ENCODE results near the gene SPPL2A. TPM values are rescaled to one million over a fixed set of nuclear protein-coding genes. Genes with fewer than 3 reads are reported as not detected.
"Not testable (repeated sequence)": the region's sequence is repeated elsewhere in the genome, so short reads cannot be mapped to it uniquely, and the experiment has no call there.

The SPPL2A gene
- total and polyA plus RNA-seq, 2 donors, result 50.7 to 55.6 TPM

DNA sequence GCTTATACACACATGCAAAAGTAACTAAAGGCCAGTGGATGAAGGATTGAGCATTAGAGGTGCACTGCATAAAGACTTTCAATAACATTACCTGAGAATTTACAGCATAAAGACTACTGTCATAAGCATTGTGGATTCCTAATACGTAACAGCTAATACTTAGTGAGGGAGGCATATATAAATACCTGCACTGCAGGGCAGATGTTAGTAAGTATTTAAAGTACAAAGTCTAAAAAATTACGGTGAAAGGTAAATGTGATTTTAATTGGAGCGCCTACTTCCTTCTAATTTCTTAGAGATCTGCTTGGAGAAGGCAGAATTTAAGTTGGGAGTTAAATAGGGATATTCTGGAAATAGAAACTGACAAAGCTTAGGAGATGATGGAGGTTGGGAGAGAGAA is 53.5 kb downstream of the SPPL2A start:
- Histone ChIP-seq H3K36me3 (ENCODE audit: control insufficient read depth in 2 of 2, insufficient read depth in 2 of 2, low read length in 1 of 2) (peaks cover 3 to 9% of the 10 kb centered on the region in 2 donors), H3K27ac (ENCODE audit: low read depth in 1 of 2, low read length in 1 of 2) (no peak overlapping the region), H3K4me3 (ENCODE audit: low read length in 2 of 2) (no peak overlapping the region), H3K4me1 (ENCODE audit: control insufficient read depth in 2 of 2, insufficient read depth in 2 of 2, low read length in 2 of 2) (no peaks in the 10 kb centered on the region), H3K27me3 (ENCODE audit: control insufficient read depth in 2 of 2, insufficient read depth in 1 of 2, low read length in 1 of 2) (no peaks in the 10 kb centered on the region), H3K9me3 (ENCODE audit: control insufficient read depth in 2 of 2, insufficient read depth in 1 of 2, low read length in 1 of 2) (no peaks in the 10 kb centered on the region)
- WGBS, result 99% methylated on average over 3 of the region's 3 CpGs
- DNase-seq (ENCODE audit: low read depth in 6 of 9, low spot score in 9 of 9), result no peak

DNA sequence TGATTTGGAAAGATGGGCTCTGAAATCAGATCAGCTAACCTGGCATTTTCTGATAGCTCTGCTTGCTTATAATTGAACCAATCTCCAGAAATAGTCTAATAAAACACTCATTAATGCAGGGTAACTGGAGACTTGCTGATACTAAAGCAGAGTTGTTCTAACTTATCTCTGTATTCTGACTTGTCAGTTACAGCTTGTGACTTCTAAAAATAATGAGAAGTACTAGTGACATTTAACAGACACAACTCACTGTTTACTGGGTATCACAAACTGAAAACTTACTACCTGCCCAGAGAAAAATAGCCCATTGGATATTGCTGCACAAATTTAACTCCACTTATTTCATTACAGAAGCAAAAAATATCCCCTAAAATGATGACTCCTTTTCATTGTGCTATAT is 54.9 kb downstream of the SPPL2A start:
- H3K4me1 ChIP-seq (ENCODE audit: control insufficient read depth in 2 of 2, insufficient read depth in 2 of 2, low read length in 2 of 2), result no peaks in the 10 kb centered on the region
- H3K36me3 ChIP-seq (ENCODE audit: control insufficient read depth in 2 of 2, insufficient read depth in 2 of 2, low read length in 1 of 2), result peaks cover 3 to 9% of the 10 kb centered on the region in 2 donors
- H3K27ac ChIP-seq (ENCODE audit: low read depth in 1 of 2, low read length in 1 of 2), result no peak overlapping the region
- no peak overlapping the region for H3K4me3 ChIP-seq (ENCODE audit: low read length in 2 of 2)
- H3K9me3 ChIP-seq (ENCODE audit: control insufficient read depth in 2 of 2, insufficient read depth in 1 of 2, low read length in 1 of 2), result no peaks in the 10 kb centered on the region
- no peaks in the 10 kb centered on the region for H3K27me3 ChIP-seq (ENCODE audit: control insufficient read depth in 2 of 2, insufficient read depth in 1 of 2, low read length in 1 of 2)
- DNase-seq (ENCODE audit: low read depth in 6 of 9, low spot score in 9 of 9), result no peak

DNA sequence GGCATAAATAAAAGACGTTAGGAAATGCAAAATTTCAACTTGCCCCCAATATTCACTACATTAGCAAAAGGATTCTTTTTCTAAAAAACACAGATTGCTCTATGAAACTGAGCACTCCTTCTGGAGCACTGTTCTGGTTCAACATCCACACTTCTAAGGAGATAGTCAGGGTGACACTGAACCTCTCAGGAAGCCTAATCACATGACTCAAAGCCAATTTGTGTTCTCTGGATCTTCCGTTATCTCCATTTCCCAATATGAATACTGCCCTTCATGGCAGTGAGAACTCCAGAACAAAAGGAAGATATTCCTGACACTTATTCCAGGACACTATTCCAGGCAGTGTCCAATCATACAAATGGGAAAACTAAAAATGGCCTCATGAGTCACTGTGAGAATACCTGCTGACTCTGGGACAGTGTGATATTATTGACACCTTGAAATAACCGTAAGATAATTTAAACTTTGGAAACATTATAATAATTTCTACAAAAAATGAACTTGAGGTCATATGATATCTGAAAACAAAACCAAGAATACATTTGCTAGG is 57.6 kb downstream of the SPPL2A start:
- DNase-seq (ENCODE audit: low read depth in 6 of 9, low spot score in 9 of 9), result no peak
- Histone ChIP-seq H3K36me3 (ENCODE audit: control insufficient read depth in 2 of 2, insufficient read depth in 2 of 2, low read length in 1 of 2) (peaks cover 3 to 5% of the 10 kb centered on the region in 2 donors), H3K27ac (ENCODE audit: low read depth in 1 of 2, low read length in 1 of 2) (no peak overlapping the region), H3K27me3 (ENCODE audit: control insufficient read depth in 2 of 2, insufficient read depth in 1 of 2, low read length in 1 of 2) (no peaks in the 10 kb centered on the region), H3K9me3 (ENCODE audit: control insufficient read depth in 2 of 2, insufficient read depth in 1 of 2, low read length in 1 of 2) (no peaks in the 10 kb centered on the region), H3K4me3 (ENCODE audit: low read length in 2 of 2) (no peak overlapping the region), H3K4me1 (ENCODE audit: control insufficient read depth in 2 of 2, insufficient read depth in 2 of 2, low read length in 2 of 2) (no peaks in the 10 kb centered on the region)
- WGBS, result 98% methylated on average over 3 of the region's 3 CpGs

DNA sequence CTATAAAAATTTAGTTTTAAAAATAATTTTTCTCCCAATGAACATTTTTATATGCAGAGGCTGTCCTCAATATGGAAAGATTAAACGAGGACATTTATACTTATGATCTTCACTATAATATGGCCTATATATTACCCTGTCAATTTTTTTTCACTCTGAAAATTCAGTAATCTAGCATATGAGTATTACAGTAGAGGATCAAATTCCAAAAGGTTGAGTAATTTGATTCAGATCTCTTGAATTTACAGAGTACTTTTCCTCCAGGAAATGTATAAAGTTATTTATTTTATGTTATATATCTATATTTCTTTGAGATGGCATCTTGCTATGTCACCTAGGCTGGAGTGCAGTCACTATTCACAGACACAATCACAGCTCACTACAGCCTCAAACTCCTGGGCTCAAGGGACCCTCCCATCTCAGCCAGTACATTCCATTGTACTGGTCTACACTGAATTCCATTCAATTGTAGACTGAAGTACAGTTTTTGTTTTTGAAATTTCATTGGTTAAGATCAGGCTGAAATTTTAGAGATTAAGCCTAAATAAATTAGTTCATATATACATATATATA is 62.7 kb downstream of the SPPL2A start:
- no peak overlapping the region for H3K4me3 ChIP-seq (ENCODE audit: low read length in 2 of 2)
- DNase-seq (ENCODE audit: low read depth in 6 of 9, low spot score in 9 of 9), result no peak
- H3K9me3 ChIP-seq (ENCODE audit: control insufficient read depth in 2 of 2, insufficient read depth in 1 of 2, low read length in 1 of 2), result no peaks in the 10 kb centered on the region
- no peaks in the 10 kb centered on the region for H3K27me3 ChIP-seq (ENCODE audit: control insufficient read depth in 2 of 2, insufficient read depth in 1 of 2, low read length in 1 of 2)
- no peaks in the 10 kb centered on the region for H3K4me1 ChIP-seq (ENCODE audit: control insufficient read depth in 2 of 2, insufficient read depth in 2 of 2, low read length in 2 of 2)
- WGBS, result 97% methylated on average over 1 of the region's 1 CpG
- no peak overlapping the region for H3K27ac ChIP-seq (ENCODE audit: low read depth in 1 of 2, low read length in 1 of 2)
- peaks cover 2% of the 10 kb centered on the region in 2 donors for H3K36me3 ChIP-seq (ENCODE audit: control insufficient read depth in 2 of 2, insufficient read depth in 2 of 2, low read length in 1 of 2)

DNA sequence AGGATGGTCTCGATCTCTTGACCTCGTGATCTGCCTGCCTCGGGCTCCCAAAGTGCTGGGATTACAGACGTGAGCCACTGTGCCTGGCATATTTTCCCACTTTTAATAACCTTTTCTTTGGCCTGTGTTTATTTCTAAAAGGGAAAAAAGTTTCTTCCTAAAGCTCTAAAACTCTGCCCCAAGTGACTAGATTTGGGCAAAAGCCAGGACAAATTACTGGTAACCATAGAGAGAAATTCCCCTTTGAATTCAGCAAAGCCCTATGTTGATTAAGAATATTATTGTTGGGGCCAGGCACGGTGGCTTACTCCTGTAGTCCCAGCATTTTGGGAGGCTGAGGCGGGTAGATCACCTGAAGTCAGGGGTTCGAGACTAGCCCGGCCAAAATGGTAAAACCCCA is 67.4 kb downstream of the SPPL2A start:
- H3K9me3 ChIP-seq (ENCODE audit: control insufficient read depth in 2 of 2, insufficient read depth in 1 of 2, low read length in 1 of 2), result no peaks in the 10 kb centered on the region
- no peaks in the 10 kb centered on the region for H3K4me1 ChIP-seq (ENCODE audit: control insufficient read depth in 2 of 2, insufficient read depth in 2 of 2, low read length in 2 of 2)
- no peaks in the 10 kb centered on the region for H3K36me3 ChIP-seq (ENCODE audit: control insufficient read depth in 2 of 2, insufficient read depth in 2 of 2, low read length in 1 of 2)
- H3K27me3 ChIP-seq (ENCODE audit: control insufficient read depth in 2 of 2, insufficient read depth in 1 of 2, low read length in 1 of 2), result no peaks in the 10 kb centered on the region
- no peak overlapping the region for H3K27ac ChIP-seq (ENCODE audit: low read depth in 1 of 2, low read length in 1 of 2)
- DNase-seq (ENCODE audit: low read depth in 6 of 9, low spot score in 9 of 9), result no peak
- WGBS, result 98% methylated on average over 8 of the region's 8 CpGs
- H3K4me3 ChIP-seq (ENCODE audit: low read length in 2 of 2), result no peak overlapping the region

DNA sequence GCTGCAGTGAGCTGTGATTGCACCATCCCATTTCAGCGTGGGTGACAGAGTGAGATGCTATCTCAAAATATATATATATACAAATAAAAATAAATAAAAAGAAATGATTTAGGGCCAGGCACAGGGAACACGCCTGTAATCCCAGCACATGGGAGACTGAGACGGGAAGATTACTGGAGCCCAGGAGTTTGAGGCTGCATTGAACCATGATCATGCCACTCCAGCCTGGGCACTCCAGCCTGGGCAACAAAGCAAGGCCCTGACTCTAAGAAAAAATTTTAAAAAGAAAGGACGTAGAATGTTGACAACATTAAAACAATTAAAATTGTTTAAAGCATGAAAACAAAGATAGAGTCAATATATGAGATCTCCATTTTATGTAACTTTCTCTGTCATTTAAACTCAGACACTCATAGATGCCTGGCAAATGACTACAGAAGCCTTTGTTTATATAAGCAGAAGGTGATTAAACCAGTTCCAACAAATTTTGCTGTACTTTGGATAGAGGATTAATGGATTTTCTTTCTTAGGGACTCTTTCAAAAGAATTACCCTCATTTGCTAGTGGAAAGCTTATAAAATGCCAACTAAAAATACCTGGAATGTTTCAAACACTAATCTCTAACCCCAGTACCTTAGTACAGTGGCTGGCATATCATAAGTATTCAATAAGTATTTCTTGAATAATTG is 68.3 kb downstream of the SPPL2A start:
- Histone ChIP-seq H3K36me3 (ENCODE audit: control insufficient read depth in 2 of 2, insufficient read depth in 2 of 2, low read length in 1 of 2) (no peaks in the 10 kb centered on the region), H3K27me3 (ENCODE audit: control insufficient read depth in 2 of 2, insufficient read depth in 1 of 2, low read length in 1 of 2) (no peaks in the 10 kb centered on the region), H3K9me3 (ENCODE audit: control insufficient read depth in 2 of 2, insufficient read depth in 1 of 2, low read length in 1 of 2) (no peaks in the 10 kb centered on the region), H3K27ac (ENCODE audit: low read depth in 1 of 2, low read length in 1 of 2) (no peak overlapping the region), H3K4me1 (ENCODE audit: control insufficient read depth in 2 of 2, insufficient read depth in 2 of 2, low read length in 2 of 2) (no peaks in the 10 kb centered on the region), H3K4me3 (ENCODE audit: low read length in 2 of 2) (no peak overlapping the region)
- DNase-seq (ENCODE audit: low read depth in 6 of 9, low spot score in 9 of 9), result no peak
- WGBS, result 97% methylated on average over 4 of the region's 4 CpGs

DNA sequence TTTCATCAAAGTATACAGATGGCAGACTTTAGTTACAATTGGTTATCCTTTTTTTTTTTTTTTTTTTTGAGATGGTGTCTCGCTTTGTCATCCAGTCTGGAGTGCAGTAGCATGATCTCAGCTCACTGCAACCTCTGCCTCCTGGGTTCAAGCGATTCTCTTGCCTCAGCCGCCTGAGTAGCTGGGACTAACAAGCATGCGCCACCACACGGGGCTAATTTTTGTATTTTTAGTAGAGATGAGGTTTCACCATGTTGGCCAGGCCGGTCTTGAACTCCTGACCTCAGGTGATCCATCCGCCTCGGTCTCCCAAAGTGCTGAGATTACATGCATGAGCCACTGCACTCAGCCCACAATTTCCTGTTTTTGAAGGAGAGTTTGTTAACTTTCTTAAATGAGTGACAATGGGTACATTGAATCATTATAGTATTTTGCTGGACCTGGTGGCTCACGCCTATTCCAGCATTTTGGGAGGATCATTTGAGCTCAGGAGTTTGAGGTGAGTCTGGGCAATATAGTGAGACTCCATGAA is 70.8 kb downstream of the SPPL2A start:
- H3K27me3 ChIP-seq (ENCODE audit: control insufficient read depth in 2 of 2, insufficient read depth in 1 of 2, low read length in 1 of 2); H3K27ac ChIP-seq (ENCODE audit: low read depth in 1 of 2, low read length in 1 of 2); H3K4me1 ChIP-seq (ENCODE audit: control insufficient read depth in 2 of 2, insufficient read depth in 2 of 2, low read length in 2 of 2); DNase-seq (ENCODE audit: low read depth in 6 of 9, low spot score in 9 of 9); H3K36me3 ChIP-seq (ENCODE audit: control insufficient read depth in 2 of 2, insufficient read depth in 2 of 2, low read length in 1 of 2); H3K9me3 ChIP-seq (ENCODE audit: control insufficient read depth in 2 of 2, insufficient read depth in 1 of 2, low read length in 1 of 2); H3K4me3 ChIP-seq (ENCODE audit: low read length in 2 of 2): not testable (repeated sequence)
- WGBS, result 96% methylated on average over 9 of the region's 9 CpGs

DNA sequence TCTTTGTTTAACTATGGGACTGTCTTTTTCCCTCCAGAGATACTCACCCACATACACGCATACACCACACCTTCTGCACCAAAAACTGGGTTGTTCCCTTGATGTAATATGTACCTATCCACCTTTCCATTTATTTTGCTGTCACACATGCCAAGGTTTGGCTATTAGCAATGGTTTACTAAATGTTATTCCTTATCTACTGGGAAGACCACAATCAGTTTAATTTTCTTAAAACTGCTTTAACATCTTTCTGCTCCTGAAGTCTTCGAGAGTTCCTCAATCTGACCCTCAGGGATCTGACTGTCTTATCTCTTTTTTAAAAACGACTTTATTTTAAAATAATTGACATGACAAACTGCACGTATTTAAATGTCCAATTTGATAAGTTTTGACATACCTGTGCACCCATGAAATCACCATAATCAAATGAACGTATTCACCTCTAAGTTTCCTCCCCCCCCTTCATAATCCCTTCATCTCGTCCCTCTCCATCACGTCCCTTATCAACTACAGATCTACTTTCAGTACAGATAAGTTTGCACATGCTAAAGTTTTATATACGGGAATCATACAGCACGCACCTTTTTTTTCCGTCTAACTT is 78.1 kb downstream of the SPPL2A start:
- H3K36me3 ChIP-seq (ENCODE audit: control insufficient read depth in 2 of 2, insufficient read depth in 2 of 2, low read length in 1 of 2), result peaks cover 0 to 4% of the 10 kb centered on the region in 2 donors
- peak in 1 of 9 donors; percentile 7 for DNase-seq (ENCODE audit: low read depth in 6 of 9, low spot score in 9 of 9)
- H3K27me3 ChIP-seq (ENCODE audit: control insufficient read depth in 2 of 2, insufficient read depth in 1 of 2, low read length in 1 of 2), result no peaks in the 10 kb centered on the region
- H3K4me3 ChIP-seq (ENCODE audit: low read length in 2 of 2), result peak overlapping the region; percentile 91 to 99
- H3K4me1 ChIP-seq (ENCODE audit: control insufficient read depth in 2 of 2, insufficient read depth in 2 of 2, low read length in 2 of 2), result peaks cover 9% of the 10 kb centered on the region in 2 donors
- H3K27ac ChIP-seq (ENCODE audit: low read depth in 1 of 2, low read length in 1 of 2), result peak overlapping the region; percentile 91 to 95
- WGBS, result 54% methylated on average over 10 of the region's 10 CpGs
- H3K9me3 ChIP-seq (ENCODE audit: control insufficient read depth in 2 of 2, insufficient read depth in 1 of 2, low read length in 1 of 2), result no peaks in the 10 kb centered on the region
